BE2C (cell line): ENCODE measurements around the gene ARF1.

Experiments
- DNase-seq: peaks from one replicate; pipeline ENCODE4 v3.0.0-alpha.2; 2020
- H3K27me3 ChIP-seq: fragments of 250-450 bp; sonication (Bioruptor Pico); 2 replicates; pipeline ENCODE4 v1.5.1; 2020; ENCODE audit warnings: mild to moderate bottlenecking
- H3K36me3 ChIP-seq: fragments of 250-450 bp; sonication (Bioruptor Pico); 2 replicates; pipeline ENCODE4 v1.5.1; 2020; ENCODE audit warnings: mild to moderate bottlenecking
- H3K4me1 ChIP-seq: fragments of 250-450 bp; sonication (Bioruptor Pico); 2 replicates; pipeline ENCODE4 v1.5.1; 2020
- H3K4me3 ChIP-seq: 2 replicates; pipeline ENCODE4 v1.5.1; 2011; ENCODE audit warnings: low read depth, low read length
- H3K9me3 ChIP-seq: fragments of 250-450 bp; sonication (Bioruptor Pico); 2 replicates; pipeline ENCODE4 v1.5.1; 2020
- CTCF ChIP-seq: IDR thresholded peaks from 2 replicates; pipeline ENCODE4 v1.5.1; 2012; ENCODE audit warnings: mild to moderate bottlenecking, low read depth, low read length

Gene ARF1

GRCh38 chr1:228148196-228148861 is 65.8 kb downstream of the ARF1 start:
- no peaks in the 10 kb centered on the region for H3K9me3 ChIP-seq
- peak; percentile 8 for DNase-seq
- no peak overlapping the region for H3K4me3 ChIP-seq
- H3K4me1 ChIP-seq, result peaks cover 21% of the 10 kb centered on the region
- H3K36me3 ChIP-seq, result peaks cover 3% of the 10 kb centered on the region
- no peaks in the 10 kb centered on the region for H3K27me3 ChIP-seq
- TF ChIP-seq CTCF, result no peak
